ENCODE measurements around the gene WDR54. TPM values are rescaled to one million over a fixed set of nuclear protein-coding genes. Genes with fewer than 3 reads are reported as not detected.

WDR54 gene
- total and polyA plus RNA-seq, 10 of the 15 experiments (the other 5 are each of a cell fraction or from before 2014, with no cell fraction given), result 38.2 to 116 (median 89.1) TPM

- peak; percentile 69; the same call in 1 of the 2 replicates for TF ChIP-seq ATF2 (IDR thresholded peaks at IDR 0.05; ENCODE audit: low read length)
- peak; percentile 21; the same call in 1 of the 2 replicates for TF ChIP-seq TBL1XR1 (IDR thresholded peaks at IDR 0.05; ENCODE audit: low read depth, low read length)
- peak; percentile 98 for TF ChIP-seq BCL3 (IDR thresholded peaks at IDR 0.05; ENCODE audit: borderline replicate concordance, insufficient read depth, low read depth, low read length, poor library complexity, severe bottlenecking)
- no peak for TF ChIP-seq MYC (IDR thresholded peaks at IDR 0.05; ENCODE audit: insufficient read depth, insufficient read length, insufficient replicate concordance, low read length, severe bottlenecking)
- no peak for TF ChIP-seq USF2 (IDR thresholded peaks at IDR 0.05; ENCODE audit: borderline replicate concordance, low read depth, low read length)
- TF ChIP-seq HDAC2 (IDR thresholded peaks at IDR 0.05), result no peak
- peak; percentile 97 for TF ChIP-seq YY1 (IDR thresholded peaks at IDR 0.05; ENCODE audit: low read depth, low read length)
- TF ChIP-seq MAX (IDR thresholded peaks at IDR 0.05; ENCODE audit: low read depth, low read length), result peak; percentile 78
Measured at GRCh38 chr2:74472086-74472944, 50.8 kb downstream of the WDR54 start, which contains the start of gene MRPL53 (continued).

All from GM12878 (cell line).